IPS-NIHi7 (cell line): ENCODE measurements around the gene ATXN10.

Source experiments
- DNase-seq: peaks from one replicate; pipeline ENCODE4 v3.0.0; 2012; ENCODE audit warnings: mixed read lengths; ENCODE audit errors: extremely low spot score

The ATXN10 gene

GRCh38 chr22:45823336-45823735 is 151.7 kb downstream of the ATXN10 start:
- DNase-seq = no peak

GRCh38 chr22:45826520-45826919 is 154.9 kb downstream of the ATXN10 start:
- no peak for DNase-seq

GRCh38 chr22:45828841-45829240 is 157.2 kb downstream of the ATXN10 start:
- no peak for DNase-seq

- no peak for DNase-seq
These were observed 159.1 kb downstream of the ATXN10 start for GRCh38 chr22:45830531-45831245.

GRCh38 chr22:45831394-45831793 is 159.8 kb downstream of the ATXN10 start:
- DNase-seq = no peak

- DNase-seq = peak; percentile 58
These were observed 160.5 kb downstream of the ATXN10 start for GRCh38 chr22:45832180-45832579.

GRCh38 chr22:45832959-45833580 is 161.4 kb downstream of the ATXN10 start:
- DNase-seq = no peak

GRCh38 chr22:45833613-45834012 is 162.0 kb downstream of the ATXN10 start:
- no peak for DNase-seq

- no peak for DNase-seq
These were observed 162.6 kb downstream of the ATXN10 start for GRCh38 chr22:45834241-45834640.

GRCh38 chr22:45834795-45835194 is 163.2 kb downstream of the ATXN10 start:
- no peak for DNase-seq

GRCh38 chr22:45836418-45837169 is 165.0 kb downstream of the ATXN10 start:
- no peak for DNase-seq

- no peak for DNase-seq
These were observed 165.9 kb downstream of the ATXN10 start for GRCh38 chr22:45837508-45837907.

- DNase-seq = no peak
These were observed 166.8 kb downstream of the ATXN10 start for GRCh38 chr22:45838305-45838887.

GRCh38 chr22:45840483-45840882 is 168.8 kb downstream of the ATXN10 start:
- DNase-seq = no peak

GRCh38 chr22:45842291-45842991 is 170.8 kb downstream of the ATXN10 start:
- DNase-seq = no peak

GRCh38 chr22:45843031-45843430 is 171.4 kb downstream of the ATXN10 start:
- no peak for DNase-seq

GRCh38 chr22:45843986-45844385 is 172.4 kb downstream of the ATXN10 start:
- DNase-seq = no peak

- DNase-seq = no peak
These were observed 173.4 kb downstream of the ATXN10 start for GRCh38 chr22:45845076-45845487.

- no peak for DNase-seq
These were observed 175.3 kb downstream of the ATXN10 start for GRCh38 chr22:45846952-45847351.

GRCh38 chr22:45848904-45849303 is 177.3 kb downstream of the ATXN10 start:
- DNase-seq = no peak

- no peak for DNase-seq
These were observed 181.2 kb downstream of the ATXN10 start for GRCh38 chr22:45852826-45853225.

GRCh38 chr22:45855961-45856360 is 184.3 kb downstream of the ATXN10 start:
- no peak for DNase-seq
